ENCODE data around the gene RHOU.

Gene RHOU

DNA sequence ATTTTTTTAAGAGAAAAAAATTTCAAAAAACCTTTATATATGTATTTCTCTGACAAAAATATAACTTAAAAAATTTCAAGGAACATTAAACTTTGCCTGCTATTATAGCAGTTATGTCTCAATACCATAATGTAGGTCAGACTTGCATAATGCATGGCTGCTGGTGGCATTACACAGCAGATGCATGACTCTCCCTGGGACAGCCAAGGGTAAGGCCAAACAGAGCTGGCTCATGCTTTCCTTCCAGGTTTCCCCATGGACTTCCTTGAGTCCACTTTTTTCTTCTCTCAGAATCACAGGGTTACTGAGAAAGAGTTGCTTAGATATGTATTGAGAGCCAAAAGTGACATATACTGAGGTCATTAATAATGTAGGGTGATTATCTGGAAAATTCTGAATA, 43.7 kb downstream of the RHOU start:
- peaks cover 3% of the 10 kb centered on the region; the same call in 1 of the 2 replicates for H3K4me1 ChIP-seq (ENCODE audit: insufficient read depth, low read length)
- no peak overlapping the region for H3K9ac ChIP-seq (ENCODE audit: low read depth, low read length)
- no peaks in the 10 kb centered on the region for H3K9me3 ChIP-seq (ENCODE audit: control insufficient read depth, insufficient read depth, low read length)
- H3K36me3 ChIP-seq (ENCODE audit: insufficient read depth, low read length), result no peaks in the 10 kb centered on the region

GRCh38 chr1:228781161-228781808, 46.0 kb downstream of the RHOU start:
- peaks cover 3% of the 10 kb centered on the region; the same call in 1 of the 2 replicates for H3K4me1 ChIP-seq (ENCODE audit: insufficient read depth, low read length)
- no peaks in the 10 kb centered on the region for H3K36me3 ChIP-seq (ENCODE audit: insufficient read depth, low read length)
- H3K9ac ChIP-seq (ENCODE audit: low read depth, low read length), result no peak overlapping the region
- H3K9me3 ChIP-seq (ENCODE audit: control insufficient read depth, insufficient read depth, low read length), result no peaks in the 10 kb centered on the region

- no peak overlapping the region for H3K9ac ChIP-seq (ENCODE audit: low read depth, low read length)
- peaks cover 3% of the 10 kb centered on the region; the same call in 1 of the 2 replicates for H3K4me1 ChIP-seq (ENCODE audit: insufficient read depth, low read length)
Observed at GRCh38 chr1:228781809-228782661, 46.8 kb downstream of the RHOU start.

GRCh38 chr1:228782662-228783417, 47.6 kb downstream of the RHOU start:
- Histone ChIP-seq H3K4me1 (ENCODE audit: insufficient read depth, low read length) (peaks cover 3% of the 10 kb centered on the region; the same call in 1 of the 2 replicates), H3K36me3 (ENCODE audit: insufficient read depth, low read length) (no peaks in the 10 kb centered on the region), H3K9me3 (ENCODE audit: control insufficient read depth, insufficient read depth, low read length) (no peaks in the 10 kb centered on the region), H3K9ac (ENCODE audit: low read depth, low read length) (no peak overlapping the region)

More at GRCh38 chr1:228781809-228782661, 46.8 kb downstream of the RHOU start:
- Histone ChIP-seq H3K9me3 (ENCODE audit: control insufficient read depth, insufficient read depth, low read length) (no peaks in the 10 kb centered on the region), H3K36me3 (ENCODE audit: insufficient read depth, low read length) (no peaks in the 10 kb centered on the region)

GRCh38 chr1:228783418-228784040, 48.2 kb downstream of the RHOU start:
- no peak overlapping the region for H3K9ac ChIP-seq (ENCODE audit: low read depth, low read length)
- H3K36me3 ChIP-seq (ENCODE audit: insufficient read depth, low read length), result no peaks in the 10 kb centered on the region
- peaks cover 3% of the 10 kb centered on the region; the same call in 1 of the 2 replicates for H3K4me1 ChIP-seq (ENCODE audit: insufficient read depth, low read length)

DNA sequence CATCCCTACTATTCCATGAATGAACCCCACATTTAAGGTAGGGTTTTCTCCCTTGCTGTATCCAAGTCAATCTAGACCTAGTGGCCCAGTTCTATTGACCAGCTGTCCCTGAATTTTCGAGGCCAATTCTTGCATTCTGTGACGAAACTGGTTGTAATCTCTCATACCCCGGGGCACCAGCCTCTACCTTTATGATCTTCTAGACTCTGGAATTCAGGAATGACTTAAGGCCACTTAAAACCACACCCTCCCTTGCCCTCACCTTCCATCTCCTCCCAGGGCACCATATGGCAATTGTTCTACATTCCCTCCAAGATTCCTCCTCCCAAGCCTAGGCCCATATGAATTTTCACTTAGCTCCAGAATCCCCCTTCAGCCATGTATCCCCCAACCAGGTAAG, 48.9 kb downstream of the RHOU start:
- no peaks in the 10 kb centered on the region for H3K36me3 ChIP-seq (ENCODE audit: insufficient read depth, low read length)
- H3K9me3 ChIP-seq (ENCODE audit: control insufficient read depth, insufficient read depth, low read length), result no peaks in the 10 kb centered on the region; the same call in 1 of the 2 replicates
- no peak overlapping the region for H3K9ac ChIP-seq (ENCODE audit: low read depth, low read length)
- peaks cover 3% of the 10 kb centered on the region; the same call in 1 of the 2 replicates for H3K4me1 ChIP-seq (ENCODE audit: insufficient read depth, low read length)

More at GRCh38 chr1:228783418-228784040, 48.2 kb downstream of the RHOU start:
- H3K9me3 ChIP-seq (ENCODE audit: control insufficient read depth, insufficient read depth, low read length), result no peaks in the 10 kb centered on the region; the same call in 1 of the 2 replicates

DNA sequence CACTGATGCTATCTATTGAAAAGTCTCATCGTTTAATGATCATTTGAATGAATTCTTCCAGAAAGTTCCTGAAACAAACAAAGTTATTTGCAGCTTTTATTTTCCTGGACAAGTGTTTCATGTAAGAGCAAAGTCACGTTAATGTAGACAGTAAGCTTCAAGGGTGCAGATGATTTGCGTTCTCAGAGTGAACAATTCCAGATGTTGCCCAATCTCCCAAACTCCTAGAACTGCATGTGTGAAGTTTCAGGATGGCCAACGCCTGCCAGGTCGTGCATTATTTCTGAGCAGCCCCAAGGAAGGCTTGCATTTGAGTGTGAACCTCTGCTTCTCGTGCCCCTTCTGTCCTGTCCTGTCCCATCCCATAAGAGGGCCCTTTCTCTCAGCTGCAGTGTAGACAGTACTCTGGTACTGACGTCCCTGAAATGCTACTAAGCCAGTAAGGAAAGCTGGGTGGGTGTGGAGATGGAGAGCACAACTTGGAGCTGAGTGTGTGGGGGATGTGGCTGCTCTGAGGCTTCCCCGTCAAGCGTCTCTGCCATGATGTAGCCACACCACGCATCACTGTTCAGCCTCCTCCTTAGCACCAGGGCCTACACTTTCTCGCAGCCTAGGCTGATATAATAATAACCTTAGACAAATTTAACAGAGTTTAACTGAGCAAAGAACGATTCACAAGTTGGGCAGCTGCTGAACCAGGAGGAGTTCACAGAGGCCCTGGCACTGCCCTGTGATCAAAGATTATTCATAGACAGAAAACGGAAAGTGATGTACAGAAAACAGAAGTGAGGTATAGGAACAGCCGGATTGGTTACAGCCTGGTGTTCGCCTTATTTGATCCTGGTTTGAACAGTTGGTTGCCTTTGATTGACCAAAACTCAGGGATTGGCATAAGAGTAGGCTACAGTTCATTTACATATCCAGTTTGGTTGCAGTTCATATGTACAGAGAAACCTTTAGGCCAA, 50.4 kb downstream of the RHOU start:
- no peaks in the 10 kb centered on the region; the same call in 1 of the 2 replicates for H3K9me3 ChIP-seq (ENCODE audit: control insufficient read depth, insufficient read depth, low read length)
- peaks cover 3% of the 10 kb centered on the region; the same call in 1 of the 2 replicates for H3K4me1 ChIP-seq (ENCODE audit: insufficient read depth, low read length)
- H3K36me3 ChIP-seq (ENCODE audit: insufficient read depth, low read length), result no peaks in the 10 kb centered on the region
- H3K9ac ChIP-seq (ENCODE audit: low read depth, low read length), result no peak overlapping the region

- Histone ChIP-seq H3K4me1 (ENCODE audit: insufficient read depth, low read length) (no peaks in the 10 kb centered on the region; the same call in 1 of the 2 replicates), H3K36me3 (ENCODE audit: insufficient read depth, low read length) (no peaks in the 10 kb centered on the region), H3K9ac (ENCODE audit: low read depth, low read length) (no peak overlapping the region), H3K9me3 (ENCODE audit: control insufficient read depth, insufficient read depth, low read length) (no peaks in the 10 kb centered on the region; the same call in 1 of the 2 replicates)
Observed at GRCh38 chr1:228786361-228787129, 51.3 kb downstream of the RHOU start.

- H3K4me1 ChIP-seq (ENCODE audit: insufficient read depth, low read length), result no peaks in the 10 kb centered on the region
- H3K9ac ChIP-seq (ENCODE audit: low read depth, low read length), result no peak overlapping the region
- no peaks in the 10 kb centered on the region; the same call in 1 of the 2 replicates for H3K9me3 ChIP-seq (ENCODE audit: control insufficient read depth, insufficient read depth, low read length)
- H3K36me3 ChIP-seq (ENCODE audit: insufficient read depth, low read length), result no peaks in the 10 kb centered on the region
Observed at GRCh38 chr1:228791791-228792190, 56.5 kb downstream of the RHOU start.

DNA sequence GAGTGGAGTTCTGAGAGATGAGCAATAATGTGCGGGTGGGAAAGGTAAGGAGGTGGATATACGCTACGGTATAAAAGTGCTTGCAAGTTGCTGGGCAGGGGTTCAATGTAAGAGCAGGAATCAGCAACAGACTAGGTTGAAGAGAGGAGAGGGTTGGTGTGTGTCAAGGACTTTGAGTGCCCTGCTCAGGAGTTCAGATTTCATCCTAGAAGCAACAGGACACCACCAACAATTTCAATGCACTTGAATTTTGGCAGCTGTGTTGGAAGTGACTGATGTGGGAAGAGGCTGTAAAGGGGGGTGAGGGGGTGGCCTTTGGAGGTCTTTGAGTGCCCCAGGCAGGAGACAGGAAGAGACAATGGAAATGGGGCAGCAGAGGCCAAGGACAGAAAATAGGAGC, 57.3 kb downstream of the RHOU start:
- no peaks in the 10 kb centered on the region; the same call in 1 of the 2 replicates for H3K9me3 ChIP-seq (ENCODE audit: control insufficient read depth, insufficient read depth, low read length)
- no peaks in the 10 kb centered on the region for H3K4me1 ChIP-seq (ENCODE audit: insufficient read depth, low read length)
- no peaks in the 10 kb centered on the region for H3K36me3 ChIP-seq (ENCODE audit: insufficient read depth, low read length)
- H3K9ac ChIP-seq (ENCODE audit: low read depth, low read length), result no peak overlapping the region

GRCh38 chr1:228793032-228793431, 57.8 kb downstream of the RHOU start:
- Histone ChIP-seq H3K9me3 (ENCODE audit: control insufficient read depth, insufficient read depth, low read length) (no peaks in the 10 kb centered on the region; the same call in 1 of the 2 replicates), H3K9ac (ENCODE audit: low read depth, low read length) (no peak overlapping the region), H3K4me1 (ENCODE audit: insufficient read depth, low read length) (no peaks in the 10 kb centered on the region), H3K36me3 (ENCODE audit: insufficient read depth, low read length) (no peaks in the 10 kb centered on the region)

GRCh38 chr1:228794173-228794572, 58.9 kb downstream of the RHOU start:
- H3K4me1 ChIP-seq (ENCODE audit: insufficient read depth, low read length), result no peaks in the 10 kb centered on the region
- no peak overlapping the region for H3K9ac ChIP-seq (ENCODE audit: low read depth, low read length)
- no peaks in the 10 kb centered on the region for H3K9me3 ChIP-seq (ENCODE audit: control insufficient read depth, insufficient read depth, low read length)
- no peaks in the 10 kb centered on the region for H3K36me3 ChIP-seq (ENCODE audit: insufficient read depth, low read length)
